Activated CD4-positive, alpha-beta T cell treated with anti-CD3 and anti-CD28 coated beads for 1 hour (primary cell): Measurements from ENCODE around the gene IFIT3.

Source experiments
- DNase-seq: peaks from one replicate; pipeline ENCODE4 v3.0.0-alpha.2; 2020

The IFIT3 gene

GRCh38 chr10:89363729-89364442, 36.1 kb downstream of the IFIT3 start:
- no peak for DNase-seq

GRCh38 chr10:89364531-89364930, 36.7 kb downstream of the IFIT3 start:
- no peak for DNase-seq

DNA sequence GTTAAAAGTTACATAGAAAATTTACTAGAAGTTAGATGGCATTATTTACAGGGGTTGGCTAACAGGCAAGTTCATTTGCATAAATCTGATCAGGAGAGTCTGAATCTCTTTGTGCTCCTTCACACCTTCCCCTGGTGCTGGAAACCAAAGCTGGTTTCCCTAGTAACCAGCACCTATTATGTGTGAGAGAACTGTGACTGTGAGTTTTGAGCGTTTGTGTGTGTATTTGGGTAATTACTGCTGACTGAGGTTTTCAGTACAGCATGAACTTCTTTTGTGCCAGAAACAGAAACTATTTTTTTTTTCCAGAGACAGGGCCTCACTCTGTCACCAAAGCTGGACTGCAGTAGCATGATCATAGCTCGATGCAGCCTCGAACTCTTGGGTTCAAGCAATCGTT, 39.7 kb downstream of the IFIT3 start:
- DNase-seq = no peak

- no peak for DNase-seq
Measured at GRCh38 chr10:89368129-89368528, 40.3 kb downstream of the IFIT3 start.

- DNase-seq = no peak
Measured at GRCh38 chr10:89369156-89370105, 41.6 kb downstream of the IFIT3 start.

DNA sequence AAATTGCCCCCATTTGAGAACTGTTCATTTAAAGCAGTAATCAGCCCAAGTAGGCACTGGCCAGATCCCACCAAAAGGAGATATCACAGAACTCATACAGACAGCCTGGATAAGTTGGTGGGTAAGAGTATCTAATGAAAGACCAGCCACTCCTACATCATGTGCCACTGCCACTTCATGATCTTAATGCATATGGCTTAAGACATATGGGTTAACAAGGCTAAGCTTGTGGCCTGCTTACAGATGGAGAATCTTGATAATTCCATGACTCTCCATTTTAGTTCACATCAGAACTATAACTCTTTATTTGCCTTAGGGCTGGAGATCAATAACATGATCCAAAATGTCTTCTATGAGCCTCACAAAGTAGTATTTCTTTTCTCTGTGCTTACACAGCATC, 43.3 kb downstream of the IFIT3 start:
- no peak for DNase-seq

GRCh38 chr10:89371987-89372386, 44.2 kb downstream of the IFIT3 start:
- no peak for DNase-seq

DNA sequence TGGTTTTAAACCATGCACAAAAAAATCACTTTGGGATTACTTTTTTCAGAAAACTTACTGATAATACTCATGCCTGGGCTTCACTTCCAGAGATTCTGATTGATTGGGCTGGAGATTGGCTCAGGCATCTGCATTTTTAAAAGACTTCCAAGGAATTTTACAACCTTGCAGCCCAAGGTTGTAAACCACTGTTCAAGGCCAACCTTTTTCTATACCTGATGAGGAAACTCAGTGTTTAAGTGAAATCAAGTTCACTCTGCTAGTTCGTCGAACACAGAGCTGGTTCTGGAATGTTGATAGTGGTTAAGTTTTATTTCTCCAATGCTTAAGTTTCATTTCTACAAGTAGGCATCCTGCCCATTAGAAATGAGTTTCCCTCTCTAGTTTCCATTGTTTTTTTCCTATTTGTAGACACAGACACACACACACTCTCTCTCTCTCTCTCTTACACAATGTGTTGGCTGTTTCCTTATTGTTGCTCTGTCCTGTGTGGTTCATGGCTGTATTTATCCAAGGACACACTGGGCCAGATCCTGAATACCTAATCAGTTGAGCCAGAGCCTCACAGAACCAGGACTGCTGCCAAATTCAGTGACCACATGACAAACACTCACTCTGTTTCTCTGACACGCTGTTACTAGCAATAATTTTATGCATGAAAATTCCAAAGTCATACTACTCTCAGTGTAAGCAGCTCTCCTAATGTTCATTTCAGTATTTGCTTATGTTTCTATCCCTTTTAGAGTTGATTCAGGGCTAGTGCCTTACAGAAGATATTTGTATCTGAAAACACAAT, 46.3 kb downstream of the IFIT3 start:
- DNase-seq = no peak

- DNase-seq = no peak
Measured at GRCh38 chr10:89374713-89375141, 46.9 kb downstream of the IFIT3 start.

DNA sequence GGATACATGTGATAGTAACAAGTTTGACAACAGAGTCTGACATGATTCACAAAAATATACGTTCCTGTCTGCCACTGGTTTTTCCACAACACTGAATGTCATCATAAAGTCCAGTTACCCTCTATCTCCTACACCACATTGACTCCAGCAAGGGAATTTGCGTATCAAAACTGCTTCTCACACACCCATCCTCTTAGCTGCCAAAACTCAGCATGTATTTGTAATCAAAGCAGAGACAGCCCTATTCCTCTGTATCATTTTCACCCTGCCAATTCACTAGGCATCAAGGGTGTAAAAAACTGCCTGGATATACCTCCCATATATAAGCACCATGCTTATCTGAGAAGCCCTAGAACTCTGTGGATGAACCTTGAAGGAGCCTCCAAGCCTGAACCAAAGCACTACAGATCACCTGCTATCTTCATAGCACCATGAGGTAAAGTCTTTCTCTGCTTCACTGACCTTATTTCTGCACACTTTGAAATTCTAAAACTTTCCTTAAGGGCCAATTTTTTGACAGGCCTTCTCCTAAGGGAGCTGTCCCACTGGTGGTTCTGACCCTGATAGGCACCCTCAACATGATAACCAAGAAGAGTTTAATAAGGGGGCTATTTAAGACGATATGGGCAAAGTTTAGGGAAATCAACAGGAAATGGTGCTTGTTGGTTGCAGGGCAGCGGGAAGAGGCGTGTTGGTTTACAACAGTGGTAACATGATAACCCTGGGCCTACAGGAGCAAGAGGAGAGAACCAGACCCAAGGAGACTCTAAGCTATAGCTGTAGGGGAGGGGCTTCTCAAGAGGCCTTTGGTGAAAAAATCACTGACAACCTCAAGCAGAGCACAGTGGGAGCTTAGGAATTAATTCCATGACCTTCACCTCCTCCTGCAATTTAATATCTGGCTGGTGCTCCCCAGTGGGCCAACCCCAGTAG, 50.2 kb downstream of the IFIT3 start, which contains the start of gene IFIT1B:
TSS of gene IFIT1B (plus strand) at position 352 of the 933 bp plus-strand sequence. CDS start at position 432, 80 bp downstream.
- DNase-seq = no peak

- no peak for DNase-seq
Measured at GRCh38 chr10:89379103-89379502, 51.3 kb downstream of the IFIT3 start.

DNA sequence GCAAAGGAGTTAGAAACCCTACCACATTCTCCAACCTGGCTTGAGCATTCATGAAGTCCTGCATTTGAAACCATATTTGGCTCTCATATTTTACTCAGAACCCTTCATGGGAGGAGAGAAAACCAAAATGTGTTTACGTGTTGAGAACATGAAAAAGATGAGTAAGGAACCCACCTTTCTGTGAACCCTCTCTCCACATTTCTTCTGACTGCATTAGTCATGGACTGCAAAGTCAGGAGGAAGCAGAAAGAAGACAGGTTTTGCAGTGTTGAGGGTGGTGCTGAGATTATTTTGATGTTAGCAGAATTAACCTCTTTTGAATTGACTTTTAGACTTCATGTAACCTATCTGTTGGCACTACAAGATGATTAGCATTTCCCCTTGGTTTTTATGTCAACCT, 55.0 kb downstream of the IFIT3 start:
- DNase-seq = no peak

DNA sequence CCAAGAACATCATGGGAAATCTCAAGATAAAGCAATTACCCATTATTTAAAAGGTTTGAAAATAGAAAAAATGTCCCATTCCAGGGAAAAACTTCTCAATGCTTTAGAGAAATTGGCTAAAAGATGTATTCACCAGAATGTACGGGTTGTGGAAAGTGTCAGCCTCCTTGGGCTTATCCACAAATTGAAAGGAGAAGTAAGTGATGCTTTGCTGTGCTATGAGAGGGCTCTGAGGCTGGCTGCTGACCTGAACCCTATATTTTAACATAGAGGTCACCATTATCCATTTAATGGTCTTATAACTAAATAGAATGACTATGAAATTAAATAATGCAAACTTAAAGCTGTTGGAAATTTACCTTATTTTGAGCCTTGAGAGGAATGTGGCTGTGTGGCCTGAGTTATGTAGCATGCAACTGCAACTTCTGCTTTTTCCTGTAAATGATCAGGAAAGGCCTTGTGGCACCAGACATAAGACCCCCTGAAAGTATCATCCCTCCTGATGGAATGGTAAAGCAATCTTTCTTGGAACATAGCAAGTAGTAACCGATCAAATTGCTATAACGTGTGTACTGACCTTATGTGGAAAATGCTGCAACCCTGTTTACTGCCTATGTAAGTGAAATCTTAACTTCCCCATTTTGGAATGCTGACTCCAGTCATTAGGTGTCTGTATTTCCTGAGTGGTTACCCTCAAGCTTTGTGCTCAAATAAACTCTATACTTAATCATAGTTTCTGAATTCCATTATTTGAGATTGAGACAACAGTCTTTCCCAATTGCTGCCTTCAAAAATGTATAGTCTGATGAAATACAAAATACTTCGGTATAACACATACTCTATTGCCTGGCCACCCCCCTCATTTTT, 56.9 kb downstream of the IFIT3 start:
- no peak for DNase-seq

DNA sequence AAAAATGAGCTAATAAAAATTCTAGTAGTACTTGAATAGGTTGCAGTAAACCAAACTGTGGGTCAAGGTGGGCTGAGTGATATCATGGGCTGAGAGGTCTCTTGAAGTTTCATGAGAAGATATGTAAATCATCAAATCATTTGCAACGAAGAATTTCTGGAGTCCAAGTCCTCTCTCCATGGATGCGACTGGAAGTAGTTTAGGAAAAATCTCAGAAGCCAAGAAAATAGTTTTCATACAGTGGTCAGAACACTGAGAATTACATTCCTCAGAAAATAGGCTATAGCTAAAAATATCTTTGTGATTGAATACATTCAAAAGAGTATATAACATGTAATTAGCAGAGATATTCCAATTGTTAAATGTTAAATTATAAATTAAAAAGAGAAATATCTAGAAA, 61.0 kb downstream of the IFIT3 start:
- DNase-seq = no peak

- DNase-seq = no peak
Measured at GRCh38 chr10:89389254-89389653, 61.5 kb downstream of the IFIT3 start.
